Activated CD4-positive, CD25-positive, alpha-beta regulatory T cell treated with anti-CD3 and anti-CD28 coated beads, Interleukin-2, amount 50 U/mL, for 16 hours (primary cell): ENCODE data around the gene RASL10A.
"Not testable (repeated sequence)": the region's sequence is repeated elsewhere in the genome, so short reads cannot be mapped to it uniquely, and the experiment has no call there.

Experiments
- DNase-seq: peaks from one replicate; pipeline ENCODE4 v3.0.0-alpha.2; 2020; ENCODE audit warnings: low read depth, low spot score

RASL10A gene, protein sequence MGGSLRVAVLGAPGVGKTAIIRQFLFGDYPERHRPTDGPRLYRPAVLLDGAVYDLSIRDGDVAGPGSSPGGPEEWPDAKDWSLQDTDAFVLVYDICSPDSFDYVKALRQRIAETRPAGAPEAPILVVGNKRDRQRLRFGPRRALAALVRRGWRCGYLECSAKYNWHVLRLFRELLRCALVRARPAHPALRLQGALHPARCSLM

DNA sequence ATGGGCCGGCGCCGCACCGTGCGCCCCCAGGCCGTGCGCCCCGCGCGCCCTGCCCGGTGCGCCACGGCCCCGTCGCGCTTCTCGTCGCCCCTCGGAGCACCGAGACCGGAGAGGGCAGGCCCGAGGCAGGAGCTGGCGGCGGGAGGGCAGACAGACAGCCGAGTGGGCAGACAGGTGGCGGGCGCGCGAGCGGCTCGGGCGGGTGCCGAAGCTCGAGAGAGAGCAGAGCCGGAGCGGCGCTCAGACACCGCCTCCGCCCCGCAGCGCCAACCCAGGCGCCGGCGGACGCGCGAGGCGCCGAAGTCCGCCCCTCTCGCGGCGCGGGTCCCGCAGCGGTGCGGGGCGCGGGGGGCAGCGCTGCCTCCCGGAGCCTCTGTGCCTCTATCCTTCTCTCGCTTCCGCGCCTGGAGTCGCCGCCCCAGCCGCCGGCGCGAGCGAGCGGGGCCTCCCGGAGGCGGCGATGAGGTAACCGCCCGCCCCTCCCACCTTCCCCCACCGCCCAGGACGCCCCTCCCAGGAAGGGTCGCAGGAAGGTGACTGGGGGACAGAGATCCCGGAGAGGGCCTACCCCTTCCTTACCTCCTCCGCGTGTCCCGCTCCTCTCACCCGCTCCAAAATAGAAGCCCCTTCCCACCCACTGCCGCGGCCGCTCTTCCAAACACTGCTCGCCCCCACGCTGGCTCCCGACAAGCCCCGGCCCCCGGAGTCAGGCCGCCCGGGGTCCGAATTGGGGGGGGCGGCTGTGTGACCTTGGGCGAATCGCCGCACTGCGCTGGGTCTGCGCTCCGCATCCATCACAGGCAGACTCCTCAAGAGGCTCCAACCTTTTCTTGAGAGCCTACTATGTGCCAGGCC, at the start of gene RASL10A:
TSS of gene RASL10A (minus strand) at position 412 of the 855 bp plus-strand sequence. CDS start 451 bp downstream, outside the sequence.
- no peak for DNase-seq

GRCh38 chr22:29359469-29359868, 44.0 kb upstream of the RASL10A start:
- no peak for DNase-seq

DNA sequence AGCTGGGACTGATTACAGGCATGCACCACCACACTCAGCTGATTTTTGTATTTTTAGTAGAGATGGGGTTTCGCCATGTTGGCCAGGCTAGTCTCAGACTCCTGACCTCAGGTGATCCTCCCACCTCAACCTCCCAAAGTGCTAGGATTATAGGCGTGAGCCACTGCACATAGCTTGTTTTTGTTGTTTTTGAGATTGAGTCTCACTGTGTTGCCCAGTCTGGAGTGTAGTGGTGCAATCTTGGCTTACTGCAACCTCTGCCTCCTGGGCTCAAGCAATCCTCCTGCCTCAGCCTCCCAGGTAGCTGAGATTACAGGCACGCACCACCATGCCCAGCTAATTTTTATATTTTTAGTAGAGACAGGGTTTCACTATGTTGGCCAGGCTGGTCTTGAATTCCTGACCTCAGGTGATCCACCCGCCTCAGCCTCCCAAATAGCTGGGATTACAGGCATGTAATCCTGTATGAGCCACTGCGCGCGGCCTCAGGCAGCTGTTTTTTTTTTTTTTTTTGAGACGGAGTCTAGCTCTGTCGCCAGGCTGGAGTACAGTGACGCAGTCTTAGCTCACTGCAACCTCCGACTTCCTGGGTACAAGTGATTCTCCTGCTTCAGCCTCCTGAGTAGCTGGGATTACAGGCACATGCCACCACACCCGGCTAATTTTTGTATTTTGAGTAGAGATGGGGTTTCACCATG, 41.8 kb upstream of the RASL10A start:
- DNase-seq, result not testable (repeated sequence)

DNA sequence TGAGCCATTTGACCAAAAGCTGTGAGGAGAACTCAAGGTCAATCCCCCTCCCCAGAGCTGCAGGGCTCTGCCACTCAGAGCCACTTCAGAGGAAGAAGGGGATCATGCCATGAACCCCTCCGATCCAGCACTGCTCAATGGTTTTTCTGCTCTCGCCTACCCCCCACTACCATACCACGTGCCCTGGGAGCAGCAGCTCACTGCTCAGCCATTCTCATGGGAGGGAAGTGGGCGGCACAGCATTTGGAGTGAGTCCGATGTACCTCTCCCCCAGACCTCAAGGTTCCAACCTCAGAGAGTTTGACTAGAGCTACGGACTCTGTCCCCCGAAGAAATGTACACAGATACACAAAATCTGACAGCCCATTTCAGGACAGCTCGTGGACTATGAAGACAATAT, 38.4 kb upstream of the RASL10A start:
- DNase-seq, result no peak

DNA sequence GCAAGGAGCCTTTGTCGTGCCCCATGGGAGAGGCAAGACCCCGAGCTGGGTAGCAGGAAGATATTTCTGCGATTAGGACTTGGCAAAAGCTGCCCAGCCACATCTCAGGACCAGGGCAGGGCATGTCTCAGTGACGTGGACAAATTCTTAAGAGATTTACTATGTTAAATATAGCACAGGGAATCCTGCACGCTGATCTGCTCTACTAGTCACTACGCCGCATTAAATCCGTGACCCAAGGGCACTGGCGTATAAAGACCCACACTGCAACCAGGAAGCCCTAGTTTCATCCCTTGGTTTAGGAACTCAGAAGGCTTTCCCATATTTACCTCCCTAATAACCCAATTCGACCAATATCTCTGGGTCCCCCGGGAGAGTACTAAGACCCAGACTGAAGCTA, 37.8 kb upstream of the RASL10A start:
- DNase-seq, result no peak

- no peak for DNase-seq
Observed at GRCh38 chr22:29352778-29353177, 37.3 kb upstream of the RASL10A start.

DNA sequence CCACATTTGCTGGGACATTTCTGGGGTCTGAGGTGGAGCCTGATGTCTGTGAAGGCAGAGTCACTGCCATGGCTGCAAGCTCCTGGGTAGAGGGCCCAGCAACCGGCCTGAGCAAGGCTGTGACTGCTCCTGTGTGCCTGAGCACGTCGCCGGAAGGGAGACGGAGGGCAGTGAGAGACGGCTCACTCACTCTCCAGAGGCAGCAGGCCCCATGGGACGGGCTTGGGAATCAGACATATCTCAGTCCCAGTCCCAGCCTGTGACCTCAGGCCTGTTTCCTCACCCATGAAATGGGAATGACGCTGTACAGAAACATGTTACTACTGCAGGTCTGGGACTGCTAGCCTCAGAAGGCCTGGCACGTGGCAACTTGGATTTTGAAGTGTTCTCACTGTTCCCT, 36.4 kb upstream of the RASL10A start:
- no peak for DNase-seq

DNA sequence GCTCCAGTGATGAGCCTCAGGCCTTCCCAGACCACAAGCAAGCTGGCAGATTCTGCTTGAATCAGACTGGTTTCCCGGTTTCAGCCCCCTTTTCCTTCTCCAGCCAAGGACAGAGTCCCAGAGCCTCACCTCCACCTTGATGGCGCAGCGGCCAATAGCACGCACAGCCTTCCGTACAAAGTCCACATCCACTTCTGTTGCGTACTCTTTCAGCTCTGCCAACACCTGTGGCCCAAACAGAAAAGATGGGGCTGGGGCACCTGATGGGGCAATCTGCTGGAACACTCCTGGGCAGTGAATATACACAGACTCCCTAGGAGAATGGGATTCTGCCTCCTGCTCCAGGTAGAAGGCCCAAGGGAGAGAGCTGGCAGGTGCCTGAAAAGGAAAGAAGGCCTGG, 35.5 kb upstream of the RASL10A start:
- no peak for DNase-seq

DNA sequence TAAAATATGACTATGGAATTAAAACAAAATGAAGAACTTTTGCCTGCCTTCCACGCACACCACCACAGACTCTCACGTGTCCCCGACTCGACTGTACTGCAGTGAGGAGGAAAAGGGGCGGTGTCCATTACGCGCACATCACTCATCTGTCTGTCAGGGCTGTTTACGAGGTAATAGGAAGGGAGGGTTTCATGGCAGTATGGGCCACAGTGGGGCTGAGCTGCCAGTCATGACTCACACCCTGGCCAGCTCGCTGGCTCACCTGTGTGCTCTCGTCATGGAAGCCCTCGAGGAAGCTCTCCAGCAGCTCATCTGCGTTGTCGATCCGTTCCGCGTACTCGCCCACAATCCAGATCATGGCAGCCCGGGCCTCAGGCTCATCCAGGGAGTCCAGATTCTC, 33.5 kb upstream of the RASL10A start:
- no peak for DNase-seq

DNA sequence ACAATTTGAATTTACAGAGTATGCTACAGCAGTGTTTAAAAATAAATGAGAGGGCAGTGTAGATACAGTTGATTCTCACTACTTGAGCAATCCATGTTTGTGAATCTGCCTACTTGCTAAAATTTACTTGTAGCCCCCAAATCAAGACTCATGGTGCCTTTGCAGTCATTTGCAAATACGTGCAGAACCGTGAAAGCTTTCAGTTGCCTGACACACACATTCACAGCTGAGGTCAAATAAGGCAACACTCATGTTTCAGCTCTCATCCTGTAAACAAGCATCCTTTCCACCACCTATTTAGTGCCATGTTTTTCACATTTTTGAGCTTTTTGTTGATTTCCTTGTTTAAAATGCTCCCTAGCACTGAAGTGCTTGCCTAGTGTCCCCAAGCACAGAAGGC, 32.5 kb upstream of the RASL10A start:
- DNase-seq, result no peak

DNA sequence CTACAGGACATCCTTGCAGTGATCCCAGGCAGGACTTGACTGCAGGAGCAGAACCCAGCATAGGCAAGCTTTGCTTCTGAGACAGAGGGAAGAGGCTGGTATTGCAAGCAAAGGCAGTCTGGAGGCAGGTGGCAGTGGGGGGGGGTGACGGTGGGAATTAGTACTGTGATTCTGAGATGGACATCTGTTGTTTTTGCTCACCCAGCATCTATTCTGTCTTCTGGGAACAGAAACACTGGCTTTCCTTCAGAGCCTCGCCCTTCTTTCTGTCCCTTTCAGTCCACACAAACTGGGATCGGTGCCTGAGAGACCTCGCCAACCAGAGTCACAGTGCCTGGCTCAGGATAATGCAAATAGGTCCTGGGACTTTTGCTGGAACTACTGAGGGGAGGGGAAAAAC, 31.2 kb upstream of the RASL10A start:
- DNase-seq, result no peak

DNA sequence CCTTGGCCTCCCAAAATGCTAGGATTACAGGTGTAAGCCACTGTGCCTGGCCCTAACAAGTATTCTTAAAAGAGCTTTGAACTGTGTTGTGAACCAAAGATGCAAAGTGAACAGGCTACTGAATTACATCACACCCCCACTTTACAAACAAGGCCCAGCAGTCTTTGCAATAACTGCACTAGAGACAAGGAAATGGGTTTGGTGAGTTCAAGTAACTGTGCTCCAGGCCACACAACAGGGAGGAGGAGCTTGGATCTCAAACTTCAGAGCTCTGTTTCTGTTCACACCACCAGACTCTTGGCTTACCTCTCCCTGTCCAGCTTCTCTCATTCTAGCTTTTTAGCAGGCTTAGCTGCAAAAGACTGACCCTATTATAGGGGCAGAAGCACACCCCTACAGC, 30.4 kb upstream of the RASL10A start:
- no peak for DNase-seq

DNA sequence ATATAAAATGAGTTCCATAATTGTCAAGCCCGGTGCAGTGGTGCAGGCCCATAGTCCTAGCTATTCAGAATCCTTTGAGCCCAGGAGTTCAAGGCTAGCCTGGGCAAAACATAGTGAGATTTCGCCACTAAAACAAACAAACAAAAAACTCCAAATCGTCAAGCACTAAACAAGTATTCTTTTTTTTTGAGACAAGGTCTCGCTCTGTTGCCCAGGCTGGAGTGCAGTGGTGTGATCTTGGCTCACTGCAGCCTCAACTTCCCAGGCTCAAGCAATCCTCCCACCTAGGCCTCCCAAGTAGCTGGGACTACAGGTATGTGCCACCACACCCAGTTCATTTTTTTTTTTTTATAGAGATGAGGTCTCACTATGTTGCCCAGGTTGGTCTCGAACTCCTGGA, 29.4 kb upstream of the RASL10A start:
- DNase-seq, result not testable (repeated sequence)

DNA sequence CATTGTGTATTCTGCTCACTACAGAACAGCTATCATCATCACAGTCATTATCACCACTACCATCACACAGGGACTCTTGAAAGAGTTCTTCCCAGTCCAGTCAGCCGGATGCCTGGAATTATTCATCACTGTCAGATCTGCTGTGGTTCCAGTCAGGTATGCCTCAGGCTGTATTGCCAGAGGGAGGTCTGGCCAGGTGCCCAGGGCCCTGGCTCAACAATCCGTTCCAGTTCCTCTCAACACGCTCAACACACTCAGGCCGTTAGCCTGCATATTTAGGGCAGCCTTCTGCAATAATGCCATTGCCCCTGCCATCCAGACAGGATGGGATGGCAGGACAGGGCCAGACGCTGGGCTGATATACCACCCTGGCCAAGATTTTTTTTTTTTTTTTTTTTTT, 28.6 kb upstream of the RASL10A start:
- no peak for DNase-seq

- no peak for DNase-seq
Observed at GRCh38 chr22:29343313-29343805, 27.9 kb upstream of the RASL10A start.

GRCh38 chr22:29342577-29343312, 27.2 kb upstream of the RASL10A start:
- no peak for DNase-seq

DNA sequence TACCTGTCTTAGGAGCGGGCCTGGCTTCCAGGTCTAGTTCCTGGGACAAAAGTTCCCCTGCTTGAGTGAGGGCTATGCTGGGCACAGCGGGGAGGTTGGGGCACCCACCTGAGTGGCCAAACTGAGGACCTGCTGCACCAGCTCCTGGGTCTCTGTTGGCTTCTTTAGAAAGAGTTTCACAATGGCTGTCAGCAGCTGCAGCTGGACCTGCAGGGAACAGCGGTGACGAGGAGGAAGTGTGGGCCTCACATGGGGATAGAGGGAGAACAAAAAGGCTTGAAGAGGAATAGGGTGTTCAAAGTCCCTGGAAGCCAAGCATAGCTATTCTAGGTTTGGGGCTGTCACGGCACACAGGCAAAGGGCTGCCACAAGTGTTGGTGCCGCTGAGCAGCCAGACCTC, 26.7 kb upstream of the RASL10A start:
- no peak for DNase-seq

DNA sequence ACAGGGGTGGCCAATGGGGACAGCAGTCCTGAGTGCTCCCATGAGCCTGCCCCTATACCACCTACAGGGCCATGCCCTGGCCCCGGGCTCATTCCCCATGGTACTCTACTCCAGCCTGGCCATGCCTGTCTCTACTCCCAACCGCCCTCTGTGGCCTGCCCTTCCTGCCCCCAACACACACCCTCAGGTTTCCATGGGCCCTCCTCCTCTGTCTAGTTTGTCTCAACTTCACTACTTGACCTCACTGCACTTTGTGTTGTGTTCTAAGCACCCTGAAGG, 26.3 kb upstream of the RASL10A start:
- DNase-seq, result no peak

DNA sequence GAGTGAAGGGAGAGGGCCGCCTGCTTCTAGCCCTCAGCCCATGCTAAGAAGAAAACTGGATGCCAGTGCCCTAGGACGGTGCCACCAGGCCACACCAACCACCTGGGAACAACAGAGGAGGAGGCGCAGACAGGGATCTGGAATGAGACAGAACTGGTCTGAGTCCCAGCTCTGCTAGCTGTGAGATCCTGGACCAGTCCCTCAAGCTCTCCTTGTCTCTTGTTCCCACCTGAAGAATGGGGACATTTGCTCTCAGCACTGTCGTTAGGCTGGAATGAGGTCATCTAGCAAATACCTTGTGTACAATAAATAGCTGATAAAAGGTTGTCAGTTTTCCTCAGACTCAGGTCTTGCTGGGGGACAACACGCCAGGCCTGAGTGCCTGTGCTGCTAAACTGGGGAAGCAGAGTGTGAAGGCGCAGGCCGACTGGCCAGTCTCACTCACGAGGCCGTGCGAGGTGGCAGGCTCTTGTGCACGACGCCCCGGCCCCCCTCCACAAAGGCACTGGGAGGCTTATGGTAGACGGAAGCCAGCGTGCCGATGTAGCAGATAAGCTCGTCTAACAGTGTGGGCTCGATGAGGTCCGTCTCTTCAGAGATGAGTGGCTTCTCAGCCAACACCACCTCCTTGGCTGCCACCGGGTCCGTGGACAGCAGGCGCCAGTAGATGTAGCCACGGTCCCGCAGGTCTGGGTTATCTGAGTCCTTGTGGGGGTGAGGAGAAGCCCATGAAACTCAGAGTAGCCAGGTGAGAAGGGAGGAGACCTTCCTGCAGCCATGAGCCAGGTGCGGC, 25.8 kb upstream of the RASL10A start:
- DNase-seq, result no peak

- DNase-seq, result no peak
Observed at GRCh38 chr22:29340566-29340965, 25.1 kb upstream of the RASL10A start.
